ENCODE measurements around the gene COA6. TPM values are rescaled to one million over a fixed set of nuclear protein-coding genes. Genes with fewer than 3 reads are reported as not detected.

Gene COA6
- total RNA-seq, 1 experiment from 2014 or later = 34.1 TPM

DNA sequence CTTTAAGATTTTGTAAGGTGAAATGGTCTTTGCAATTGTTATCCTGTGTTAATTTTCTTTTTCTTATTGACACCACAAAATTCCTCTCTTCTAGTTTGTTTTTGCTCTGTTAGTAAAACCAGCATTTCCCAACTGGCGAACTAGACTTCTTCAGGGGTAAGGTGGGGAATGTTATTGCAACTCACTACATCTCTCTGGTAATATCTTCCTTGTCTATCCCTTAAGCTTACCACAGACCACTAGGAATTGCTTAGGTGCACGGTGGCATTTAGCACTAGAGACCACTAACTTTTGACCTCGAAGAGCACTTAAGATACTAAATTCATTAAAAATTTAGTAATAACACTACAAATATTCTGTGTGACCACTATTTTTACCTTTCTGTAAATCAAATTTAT lies 4.2 kb upstream of the COA6 start:
- Histone ChIP-seq H3K36me3 (ENCODE audit: control insufficient read depth in 1 of 2, insufficient read depth in 2 of 2, low read length in 2 of 2) (no peaks in the 10 kb centered on the region), H3K79me2 (ENCODE audit: insufficient read depth, low read length) (peaks cover 12% of the 10 kb centered on the region), H3K27ac (ENCODE audit: low read depth, low read length) (no peak overlapping the region), H3K4me3 (replicated peaks in 1 of 2; ENCODE audit: low read depth in 1 of 2, low read length in 2 of 2) (no peak overlapping the region), H2AFZ (ENCODE audit: low read depth, low read length, poor library complexity, severe bottlenecking) (no peak overlapping the region), H3K27me3 (ENCODE audit: insufficient read depth, low read length) (no peaks in the 10 kb centered on the region), H3K9me2 (ENCODE audit: insufficient read depth) (no peaks in the 10 kb centered on the region), H3K9me3 (ENCODE audit: control insufficient read depth in 1 of 2, insufficient read depth in 1 of 2, low read depth in 1 of 2, low read length in 2 of 2) (no peaks in the 10 kb centered on the region), H4K20me1 (ENCODE audit: insufficient read depth) (no peaks in the 10 kb centered on the region), H3K9ac (ENCODE audit: low read length) (no peak overlapping the region), H3K4me2 (ENCODE audit: low read length) (no peak overlapping the region), H3K4me1 (ENCODE audit: control insufficient read depth in 1 of 2, insufficient read depth in 2 of 2, low read length in 2 of 2) (0 out of 4 replicates have a peak, but pooled peaks cover 0 to 4% of the 10 kb centered on the region in 2 experiments)
- intact Hi-C loops (cut with micrococcal nuclease) = no loop called here
- CTCF ChIA-PET = no interaction called here
- BruUV-seq (replicated peaks) = no TSS peak
- ATAC-seq = no peak
- POLR2A ChIA-PET = no interaction called here
- no peak for TF ChIP-seq EGR1 (IDR thresholded peaks at IDR 0.05; ENCODE audit: low read depth)
- no peak for TF ChIP-seq RAD21 (IDR thresholded peaks at IDR 0.05; ENCODE audit: low read depth)
- TF ChIP-seq CBX3 (IDR thresholded peaks at IDR 0.05; ENCODE audit: low read depth) = no peak
- TF ChIP-seq ZNF274 (IDR thresholded peaks at IDR 0.05; ENCODE audit: low read depth, low read length) = no peak
- no peak for TF ChIP-seq FOSL1 (IDR thresholded peaks at IDR 0.05; ENCODE audit: low read depth)
- TF ChIP-seq, protein P1, sequence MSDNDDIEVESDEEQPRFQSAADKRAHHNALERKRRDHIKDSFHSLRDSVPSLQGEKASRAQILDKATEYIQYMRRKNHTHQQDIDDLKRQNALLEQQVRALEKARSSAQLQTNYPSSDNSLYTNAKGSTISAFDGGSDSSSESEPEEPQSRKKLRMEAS (IDR thresholded peaks at IDR 0.05) = no peak
- TF ChIP-seq SRF (IDR thresholded peaks at IDR 0.05; ENCODE audit: low read depth) = no peak
- TF ChIP-seq EZH2phosphoT487 (IDR thresholded peaks at IDR 0.05; ENCODE audit: borderline replicate concordance) = no peak
- no peak for TF ChIP-seq JUND (IDR thresholded peaks at IDR 0.05)
- no peak for TF ChIP-seq TCF7L2 (IDR thresholded peaks at IDR 0.05; ENCODE audit: borderline replicate concordance, extremely low read depth, insufficient read depth, insufficient read length)
- TF ChIP-seq, protein P2, sequence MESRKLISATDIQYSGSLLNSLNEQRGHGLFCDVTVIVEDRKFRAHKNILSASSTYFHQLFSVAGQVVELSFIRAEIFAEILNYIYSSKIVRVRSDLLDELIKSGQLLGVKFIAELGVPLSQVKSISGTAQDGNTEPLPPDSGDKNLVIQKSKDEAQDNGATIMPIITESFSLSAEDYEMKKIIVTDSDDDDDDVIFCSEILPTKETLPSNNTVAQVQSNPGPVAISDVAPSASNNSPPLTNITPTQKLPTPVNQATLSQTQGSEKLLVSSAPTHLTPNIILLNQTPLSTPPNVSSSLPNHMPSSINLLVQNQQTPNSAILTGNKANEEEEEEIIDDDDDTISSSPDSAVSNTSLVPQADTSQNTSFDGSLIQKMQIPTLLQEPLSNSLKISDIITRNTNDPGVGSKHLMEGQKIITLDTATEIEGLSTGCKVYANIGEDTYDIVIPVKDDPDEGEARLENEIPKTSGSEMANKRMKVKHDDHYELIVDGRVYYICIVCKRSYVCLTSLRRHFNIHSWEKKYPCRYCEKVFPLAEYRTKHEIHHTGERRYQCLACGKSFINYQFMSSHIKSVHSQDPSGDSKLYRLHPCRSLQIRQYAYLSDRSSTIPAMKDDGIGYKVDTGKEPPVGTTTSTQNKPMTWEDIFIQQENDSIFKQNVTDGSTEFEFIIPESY (IDR thresholded peaks at IDR 0.05; ENCODE audit: extremely low read depth, insufficient replicate concordance, low read length) = no peak
- no peak for TF ChIP-seq EZH2 (IDR thresholded peaks at IDR 0.05)
- TF ChIP-seq POLR2A (IDR thresholded peaks at IDR 0.05; ENCODE audit: borderline replicate concordance, extremely low read depth, insufficient read depth, insufficient read length) = no peak
- no peak for DNase-seq (ENCODE audit: low read depth, low spot score)
- RAD21 ChIA-PET (ENCODE audit: low non-redundant PET in 1 of 2, low total read pairs in 2 of 2, uncharacterized antibody in 2 of 2, unreplicated experiment in 2 of 2) = no interaction called here
